Middle frontal gyrus (tissue), 1 donor: ENCODE results near the gene ACO1.
"Not testable (repeated sequence)": the region's sequence is repeated elsewhere in the genome, so short reads cannot be mapped to it uniquely, and the experiment has no call there.

Experiments used
- DNase-seq: peaks from one replicate; pipeline ENCODE4 v3.0.0-alpha.2; 2015; ENCODE audit warnings: low spot score; ENCODE audit errors: extremely low spot score

Gene ACO1

GRCh38 chr9:32384364-32385151 lies at the start of gene ACO1:
ACO1 (plus strand) TSS chr9:32384643; CDS start chr9:32405507, 20,864 bp downstream.
- DNase-seq = peak; percentile 63

DNA sequence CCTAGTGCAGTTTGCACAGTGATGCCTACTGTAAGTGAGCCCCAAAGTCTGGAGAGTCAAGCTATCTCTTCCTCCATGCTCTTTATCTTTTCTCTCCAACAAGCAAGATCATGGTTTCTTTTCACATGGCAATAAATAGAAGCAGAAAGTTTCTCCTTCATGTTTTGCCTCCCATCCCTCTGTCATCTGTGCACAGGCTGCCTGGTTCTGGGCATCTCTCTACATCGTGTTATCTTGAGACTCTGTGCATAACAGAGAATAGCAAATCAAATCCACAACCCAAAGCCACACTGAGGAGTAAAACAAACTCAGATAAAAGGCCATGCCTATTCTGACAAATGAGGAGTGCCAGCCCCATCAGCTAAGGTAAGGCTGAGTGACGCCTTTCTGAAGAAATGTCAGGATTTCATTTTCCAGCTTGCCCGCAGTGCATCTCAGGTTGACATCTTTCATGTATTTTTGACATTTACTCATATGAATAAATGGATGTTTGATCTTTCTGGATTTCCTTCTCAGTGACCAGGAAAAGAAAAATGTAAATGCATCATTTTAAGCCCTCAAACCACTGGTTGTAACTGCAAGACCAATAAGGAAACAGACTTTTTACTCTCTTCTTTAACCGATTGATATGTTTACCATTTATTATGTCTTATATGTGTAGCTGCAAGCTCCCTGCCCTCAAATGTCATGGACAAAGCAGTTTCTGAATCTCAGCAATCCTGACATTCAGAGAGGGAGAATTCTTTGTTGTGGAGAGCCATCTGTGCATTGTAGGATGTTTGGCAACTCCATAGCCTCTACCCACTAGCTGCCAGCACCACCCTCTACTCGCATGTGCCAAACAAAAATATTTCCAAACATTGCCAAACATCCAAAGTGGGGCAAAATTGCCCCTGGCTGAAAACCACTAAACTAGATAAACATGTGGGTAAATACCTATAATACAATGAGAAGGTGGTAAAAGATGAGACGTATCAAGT lies 49.2 kb upstream of the ACO1 start:
- no peak for DNase-seq

DNA sequence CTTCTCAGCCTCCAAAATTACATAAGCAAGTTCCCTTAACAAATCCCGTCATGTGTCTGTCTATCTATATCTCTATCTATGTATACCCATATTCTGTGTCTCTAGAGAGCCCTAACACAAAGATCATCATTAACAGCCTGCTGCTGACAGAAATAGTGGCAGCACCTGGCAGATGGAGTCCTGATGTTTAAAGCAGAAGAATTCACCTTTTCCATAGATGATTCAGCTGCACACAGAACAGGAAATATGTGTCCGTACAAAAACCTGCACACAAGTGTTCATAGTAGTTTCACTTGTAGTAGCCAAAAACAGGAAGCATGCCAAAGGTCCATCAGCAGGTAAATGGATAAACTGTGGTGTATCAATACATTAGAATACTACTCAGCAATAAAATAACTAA lies 45.0 kb upstream of the ACO1 start:
- DNase-seq = no peak

GRCh38 chr9:32340361-32340760 lies 44.1 kb upstream of the ACO1 start:
- DNase-seq = no peak

DNA sequence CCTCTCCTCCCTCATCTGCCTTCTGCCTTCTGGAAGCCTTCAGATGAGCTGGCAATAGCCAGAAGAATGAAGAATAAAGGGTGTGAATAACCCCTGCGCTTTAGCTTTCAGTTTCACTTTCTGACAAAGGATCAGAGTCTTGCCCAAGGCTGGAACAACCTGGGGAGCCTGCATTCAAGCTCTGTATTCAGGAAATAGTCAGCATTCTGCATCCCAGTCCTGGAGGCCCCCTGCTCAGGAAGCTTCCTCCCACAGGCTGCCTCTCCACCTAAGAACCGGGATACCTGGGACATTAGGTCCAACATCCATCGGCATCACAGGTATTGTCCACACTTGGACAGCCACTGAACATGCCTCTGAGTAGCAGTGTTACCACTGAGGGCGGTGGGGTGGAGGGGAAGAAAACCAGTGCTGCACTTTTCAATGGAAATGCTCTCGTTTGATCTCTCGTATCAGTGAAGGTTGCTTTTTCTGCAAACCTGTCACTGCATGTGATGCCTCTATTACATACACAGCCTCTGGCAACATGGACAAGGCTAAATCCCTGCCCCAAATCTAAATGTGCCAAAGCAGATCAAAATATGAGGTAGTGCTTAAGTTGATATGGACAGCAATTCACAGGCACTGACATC lies 39.8 kb upstream of the ACO1 start:
- no peak for DNase-seq

- DNase-seq = no peak
Measured at GRCh38 chr9:32345243-32345642, 39.2 kb upstream of the ACO1 start.

- no peak for DNase-seq
Measured at GRCh38 chr9:32347571-32347970, 36.9 kb upstream of the ACO1 start.

DNA sequence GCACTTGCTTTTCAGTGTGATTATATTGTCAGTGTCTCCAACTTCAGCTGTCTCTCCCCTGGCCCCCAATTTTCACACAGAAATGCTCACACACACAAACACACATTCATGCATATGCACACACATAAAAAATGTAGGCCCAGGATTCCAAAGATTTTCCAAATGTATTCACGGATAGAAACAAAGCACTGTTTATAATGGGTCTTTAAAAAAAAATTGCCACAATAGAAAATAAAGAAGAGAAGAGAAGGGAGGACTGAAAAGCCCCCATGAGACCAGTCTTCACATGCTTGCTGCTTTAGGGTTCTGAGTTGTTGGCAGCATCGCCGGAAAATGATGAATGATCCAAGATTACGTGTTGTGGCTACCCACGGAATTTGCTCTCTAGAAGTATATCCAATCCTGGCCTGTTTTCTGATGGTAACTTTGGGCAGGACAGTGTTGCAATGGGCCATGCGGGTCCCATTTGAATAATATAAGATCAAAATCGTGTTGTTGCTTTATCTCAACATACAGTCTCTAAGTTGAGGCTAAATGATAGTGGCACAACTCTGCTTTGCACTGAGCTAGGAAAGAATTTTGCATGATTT lies 36.2 kb upstream of the ACO1 start:
- no peak for DNase-seq

DNA sequence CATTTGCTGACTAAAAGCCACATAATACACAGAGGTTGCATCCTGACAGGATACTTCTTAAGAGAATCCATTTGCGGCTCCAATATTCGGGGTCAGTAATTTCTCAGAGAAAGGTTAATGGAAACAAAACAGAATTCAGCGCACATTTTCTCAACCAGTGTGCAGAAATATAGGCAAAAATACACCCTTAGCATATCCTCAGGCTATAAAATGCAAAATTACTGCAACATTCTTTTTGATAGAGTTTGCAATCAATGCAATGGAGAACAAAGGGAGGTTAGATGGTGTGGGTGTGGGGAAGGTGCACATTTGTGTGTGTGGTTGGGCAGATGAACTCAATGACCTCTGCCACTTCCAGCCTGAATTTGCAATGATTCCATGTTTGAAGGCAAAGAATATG lies 35.4 kb upstream of the ACO1 start:
- DNase-seq = no peak

- DNase-seq = peak; percentile 24
Measured at GRCh38 chr9:32350682-32351081, 33.8 kb upstream of the ACO1 start.

GRCh38 chr9:32351845-32352244 lies 32.6 kb upstream of the ACO1 start:
- no peak for DNase-seq

- not testable (repeated sequence) for DNase-seq
Measured at GRCh38 chr9:32353476-32353875, 31.0 kb upstream of the ACO1 start.

- DNase-seq = no peak
Measured at GRCh38 chr9:32359452-32359851, 25.0 kb upstream of the ACO1 start.

DNA sequence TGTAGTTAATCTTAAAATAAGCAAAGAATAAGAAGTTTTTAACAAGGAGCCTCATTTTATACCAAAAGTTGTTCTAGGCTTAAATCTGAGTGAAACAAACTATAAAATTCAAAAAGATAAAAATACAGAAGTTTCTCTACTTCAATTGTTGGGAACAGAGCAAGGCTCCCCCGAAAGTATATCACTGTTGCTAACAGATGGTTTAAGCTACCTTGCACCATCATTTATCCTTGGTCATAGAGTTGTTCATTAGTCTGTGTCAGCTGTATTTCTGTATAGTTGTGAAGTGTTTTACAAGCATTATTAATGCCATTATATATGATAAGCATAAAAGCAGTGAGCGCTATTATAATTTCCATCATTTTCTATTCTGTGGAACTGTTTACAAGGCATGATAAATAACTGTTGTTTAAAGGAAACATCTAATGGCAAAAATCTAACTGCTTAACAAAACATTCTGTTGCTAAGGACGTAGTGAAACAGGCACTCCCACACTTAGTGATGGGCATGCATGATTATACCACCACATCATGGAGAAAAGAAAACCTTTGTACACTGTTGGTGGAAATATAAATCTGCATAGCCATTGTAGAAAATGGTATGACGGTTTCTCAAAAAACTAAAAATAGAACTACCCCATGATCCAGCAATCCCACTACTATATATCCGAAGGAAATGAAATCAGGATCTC lies 23.3 kb upstream of the ACO1 start:
- no peak for DNase-seq

GRCh38 chr9:32371279-32371678 lies 13.2 kb upstream of the ACO1 start:
- no peak for DNase-seq

DNA sequence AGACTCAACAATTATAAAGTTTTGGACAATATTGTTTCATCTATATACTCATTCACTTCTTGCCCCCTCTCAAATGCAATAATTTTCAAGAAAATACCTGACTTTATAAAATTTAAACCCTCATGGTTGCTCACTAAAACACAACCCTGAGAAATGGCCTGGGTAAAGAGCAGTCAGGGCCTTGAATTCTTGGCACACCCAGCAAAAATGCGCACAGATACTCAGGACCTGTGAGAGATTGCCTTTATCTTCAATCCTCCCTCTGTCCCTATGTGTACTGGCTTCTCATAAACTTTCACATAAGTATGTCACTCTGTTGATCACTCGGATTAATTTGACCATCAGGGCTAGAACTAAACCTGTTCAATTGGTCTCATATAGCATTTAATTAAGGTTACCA lies 12.8 kb upstream of the ACO1 start:
- no peak for DNase-seq

DNA sequence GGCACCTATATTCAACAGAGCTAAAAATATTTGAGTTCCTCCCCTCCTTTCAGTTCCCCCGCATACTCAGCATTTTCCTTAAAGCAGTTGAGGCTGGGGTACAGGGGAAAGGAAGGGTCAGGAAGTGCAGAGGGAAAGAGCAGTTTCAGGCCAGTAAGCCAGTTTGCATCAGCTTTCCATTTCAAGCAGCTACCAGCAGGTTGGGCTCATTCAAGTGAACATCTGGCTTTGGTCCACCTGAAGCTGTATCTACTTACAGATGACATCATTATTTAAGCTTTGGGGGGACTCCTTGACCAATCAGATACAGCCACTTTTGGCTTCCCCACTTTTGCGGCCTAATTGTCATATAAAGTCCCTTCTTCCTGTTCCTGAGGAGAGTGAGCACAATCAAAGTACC lies 8.2 kb upstream of the ACO1 start:
- DNase-seq = no peak

DNA sequence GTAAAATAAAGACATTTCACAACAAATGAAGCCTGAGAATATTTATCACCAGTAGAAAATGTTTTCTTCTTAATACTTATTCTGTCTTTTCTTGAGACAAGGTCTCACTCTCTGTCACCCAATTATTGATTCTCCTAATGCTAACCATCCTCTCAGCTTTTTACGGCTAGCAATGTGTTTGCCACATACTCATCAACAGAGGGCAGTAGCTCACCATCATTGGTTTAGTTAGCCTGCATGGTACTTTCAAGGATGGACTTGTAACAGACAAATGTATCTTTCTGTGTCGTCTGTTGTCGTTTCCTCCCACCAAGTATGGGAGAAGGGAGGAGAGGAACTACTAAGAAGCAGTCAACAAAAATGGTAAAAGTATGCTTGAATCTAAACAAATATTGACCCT lies 5.9 kb upstream of the ACO1 start:
- peak; percentile 72 for DNase-seq

DNA sequence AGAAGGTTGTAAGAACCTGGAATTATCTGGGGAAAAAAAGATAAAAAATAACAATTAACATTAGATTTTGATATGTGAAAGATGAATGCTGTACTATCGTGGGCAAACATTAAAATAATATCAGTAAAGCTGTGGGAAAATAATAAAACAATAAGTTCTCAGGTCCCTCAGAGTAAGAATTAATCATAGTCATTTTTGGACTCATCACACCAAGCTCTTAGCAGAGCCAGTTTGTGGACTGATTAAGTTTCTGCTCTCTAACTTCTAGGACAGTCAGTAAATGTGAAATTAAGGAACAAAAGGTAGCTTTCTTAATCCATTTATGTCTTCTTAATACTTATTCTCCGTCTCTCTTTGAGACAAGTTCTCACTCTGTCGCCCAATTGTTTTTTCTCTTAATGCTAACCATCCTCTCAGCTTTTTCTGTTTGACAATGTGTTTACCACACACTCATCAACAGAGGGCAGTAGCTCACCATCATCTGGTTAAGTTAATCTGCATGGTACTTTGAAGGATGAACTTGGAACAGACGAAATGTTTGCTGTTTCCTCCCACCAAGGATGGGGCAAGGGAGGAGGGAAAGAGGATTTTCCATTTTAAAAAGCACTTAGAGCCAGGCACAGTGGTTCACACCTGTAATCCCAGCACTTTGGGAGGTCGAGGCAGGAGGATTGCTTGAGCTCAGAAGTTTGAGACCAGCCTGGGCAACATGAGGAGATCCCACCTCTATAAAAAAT lies 5.3 kb upstream of the ACO1 start:
- DNase-seq = peak; percentile 40

DNA sequence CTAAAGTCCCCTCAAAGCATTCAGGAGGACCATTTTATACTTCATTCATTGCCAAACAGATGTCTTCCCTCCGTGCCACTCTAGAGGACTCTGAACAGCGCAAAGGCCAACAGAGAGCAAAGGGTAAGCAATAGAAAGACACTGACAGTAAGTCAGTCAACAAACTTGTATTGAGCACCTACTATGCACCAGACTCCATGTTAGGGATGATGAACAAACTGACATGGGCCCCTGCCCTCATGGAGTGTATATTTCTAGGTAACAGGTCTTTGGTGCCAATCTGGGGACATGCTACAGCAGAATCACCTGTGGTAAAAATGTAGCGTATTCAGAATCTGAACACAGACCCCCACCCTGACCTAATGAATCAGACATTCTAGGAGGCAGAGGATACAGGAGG lies 3.5 kb upstream of the ACO1 start:
- DNase-seq = no peak
